Mammary microvascular endothelial cell (primary cell): ENCODE measurements around the gene TAS2R46. TPM values are rescaled to one million over a fixed set of nuclear protein-coding genes. Genes with fewer than 3 reads are reported as not detected.

Experiments used
- total RNA-seq: library from RNA; depleted of rRNA; stranded (reverse); fragments of >200 nt; gene quantifications from 2 replicates; pipeline ENCODE4 v1.2.3, GENCODE V29; 2015

Gene TAS2R46
- 0.34 and 0.73 TPM in 2 replicates for total RNA-seq

GRCh38 chr12:11062194-11062593 is at the start of gene TAS2R46:
TSS of gene TAS2R46 (minus strand) at chr12:11062294. CDS start at chr12:11062294, 0 bp downstream.

GRCh38 chr12:11092128-11092527 is 30.0 kb upstream of the TAS2R46 start, which contains the start of gene TAS2R43:
TSS of gene TAS2R43 (minus strand) at chr12:11092313. CDS start at chr12:11092229, 84 bp downstream.

GRCh38 chr12:11031307-11031706 is 30.8 kb downstream of the TAS2R46 start, which contains the start of gene TAS2R31:
TSS of gene TAS2R31 (minus strand) at chr12:11031407. CDS start at chr12:11031335, 72 bp downstream.

GRCh38 chr12:11022520-11022919 is 39.6 kb downstream of the TAS2R46 start, which contains the start of gene TAS2R19:
TSS of gene TAS2R19 (minus strand) at chr12:11022620. CDS start at chr12:11022571, 49 bp downstream.

Other genes starting within 250 kb of the TAS2R46 start
- gene TAS2R10, start 235.9 kb downstream of the TAS2R46 start, total RNA-seq = 0.13 TPM in 1 of 2 replicates, not detected in the other
- 0.20 TPM in 1 of 2 replicates, not detected in the other for gene PRR4, start 212.8 kb downstream of the TAS2R46 start, total RNA-seq
- gene PRH1, start 178.0 kb downstream of the TAS2R46 start, total RNA-seq = 3.0 and 6.0 TPM in 2 replicates
- gene TAS2R13, start 152.7 kb downstream of the TAS2R46 start, total RNA-seq = 0.07 and 0.10 TPM in 2 replicates
- not detected in 2 replicates for gene PRH2, start 133.1 kb downstream of the TAS2R46 start, total RNA-seq
- 0.07 and 0.84 TPM in 2 replicates for gene TAS2R14, start 123.0 kb downstream of the TAS2R46 start, total RNA-seq
- 0.15 and 0.20 TPM in 2 replicates for gene TAS2R50, start 75.4 kb downstream of the TAS2R46 start, total RNA-seq
- 0.10 and 0.13 TPM in 2 replicates for gene TAS2R20, start 64.0 kb downstream of the TAS2R46 start, total RNA-seq
- gene TAS2R19, start 39.7 kb downstream of the TAS2R46 start, total RNA-seq = 0.39 and 0.53 TPM in 2 replicates
- gene TAS2R31, start 30.9 kb downstream of the TAS2R46 start, total RNA-seq = 0.15 TPM in 1 of 2 replicates, not detected in the other
- 0.53 TPM in 1 of 2 replicates, not detected in the other for gene TAS2R43, start 30.0 kb upstream of the TAS2R46 start, total RNA-seq
- 0.05 and 0.20 TPM in 2 replicates for gene TAS2R30, start 72.3 kb upstream of the TAS2R46 start, total RNA-seq
- 6.6 and 9.2 TPM in 2 replicates for gene SMIM10L1, start 108.9 kb upstream of the TAS2R46 start, total RNA-seq
- gene TAS2R42, start 124.6 kb upstream of the TAS2R46 start, total RNA-seq = not detected in 2 replicates
- not detected in 2 replicates for gene PRB3, start 207.4 kb upstream of the TAS2R46 start, total RNA-seq
- not detected in 2 replicates for gene PRB4, start 248.1 kb upstream of the TAS2R46 start, total RNA-seq